Neural progenitor cell (in vitro differentiated cells): ENCODE measurements around the gene SFI1. TPM values are rescaled to one million over a fixed set of nuclear protein-coding genes. Genes with fewer than 3 reads are reported as not detected.
A peak's percentile ranks its signal among the peaks of the same experiment; 100 is the strongest.

Experiments
- DNase-seq: peaks from one replicate; pipeline ENCODE4 v3.0.0-alpha.2; 2016; ENCODE audit warnings: low spot score
- H2AFZ ChIP-seq: fragments of 200-600 bp; sonication (generic); replicated peaks from 2 replicates; pipeline ENCODE4 v1.6.1; 2016; ENCODE audit warnings: antibody characterized with exemption
- H3F3A ChIP-seq: fragments of 200-600 bp; sonication (generic); 2 replicates; pipeline ENCODE4 v1.6.1; 2016; ENCODE audit warnings: antibody characterized with exemption, low read depth
- H3K27ac ChIP-seq: fragments of 200-600 bp; sonication (generic); 2 replicates; pipeline ENCODE4 v1.5.1; 2016; ENCODE audit warnings: mild to moderate bottlenecking
- H3K27me3 ChIP-seq: fragments of 200-600 bp; sonication (generic); 2 replicates; pipeline ENCODE4 v1.6.1; 2016; ENCODE audit warnings: mild to moderate bottlenecking, moderate library complexity
- H3K36me3 ChIP-seq: fragments of 200-600 bp; sonication (generic); 2 replicates; pipeline ENCODE4 v1.5.1; 2016
- H3K4me1 ChIP-seq: fragments of 200-600 bp; sonication (generic); 2 replicates; pipeline ENCODE4 v1.6.1; 2016; ENCODE audit warnings: mixed run types
- H3K4me2 ChIP-seq: fragments of 200-600 bp; sonication (generic); 2 replicates; pipeline ENCODE4 v1.6.1; 2016
- H3K4me3 ChIP-seq: fragments of 200-600 bp; sonication (generic); 2 replicates; pipeline ENCODE4 v1.5.1; 2016
- H3K79me2 ChIP-seq: fragments of 200-600 bp; sonication (generic); 2 replicates; pipeline ENCODE4 v1.6.1; 2016; ENCODE audit warnings: low read depth
- H3K9ac ChIP-seq: fragments of 200-600 bp; sonication (generic); 2 replicates; pipeline ENCODE4 v1.6.1; 2016
- H3K9me3 ChIP-seq: fragments of 200-600 bp; sonication (generic); 2 replicates; pipeline ENCODE4 v1.5.1; 2016; ENCODE audit warnings: low read depth
- H4K20me1 ChIP-seq: fragments of 200-600 bp; sonication (generic); 2 replicates; pipeline ENCODE4 v1.6.1; 2016; ENCODE audit warnings: low read depth
- H3K27ac Mint-ChIP-seq: 3 replicates; pipeline ENCODE4 v1.8.0; 2021; ENCODE audit warnings: mixed read lengths
- H3K27me3 Mint-ChIP-seq: 2 replicates; pipeline ENCODE4 v1.8.0; 2022; ENCODE audit warnings: low read depth, mild to moderate bottlenecking, inconsistent platforms, moderate library complexity, mixed read lengths; ENCODE audit not compliant: insufficient read depth
- H3K36me3 Mint-ChIP-seq: 3 replicates; pipeline ENCODE4 v1.8.0; 2021; ENCODE audit warnings: mixed read lengths
- H3K4me1 Mint-ChIP-seq: 3 replicates; pipeline ENCODE4 v1.8.0; 2021; ENCODE audit warnings: mixed read lengths
- H3K4me3 Mint-ChIP-seq: 3 replicates; pipeline ENCODE4 v1.8.0; 2021; ENCODE audit warnings: mild to moderate bottlenecking, moderate library complexity, mixed read lengths
- H3K9me3 Mint-ChIP-seq: 3 replicates; pipeline ENCODE4 v1.8.0; 2020; ENCODE audit warnings: mixed read lengths
- EZH2 ChIP-seq: fragments of 200-600 bp; sonication (generic); IDR thresholded peaks from 2 replicates; pipeline ENCODE4 v1.6.1; 2017; ENCODE audit warnings: antibody characterized with exemption, mild to moderate bottlenecking, moderate library complexity
- EZH2phosphoT487 ChIP-seq: fragments of 200-600 bp; sonication (generic); IDR thresholded peaks from 2 replicates; pipeline ENCODE4 v1.6.1; 2017; ENCODE audit warnings: antibody characterized with exemption
- total RNA-seq: library from RNA; depleted of rRNA; stranded (reverse); fragments of >200 nt; gene quantifications from 2 replicates; pipeline ENCODE4 v1.2.3, GENCODE V29; 2015; ENCODE audit warnings: low replicate concordance
- TF ChIP-seq, protein P1 (sequence below): fragments of 200-600 bp; sonication (generic); IDR thresholded peaks from 2 replicates; pipeline ENCODE4 v1.5.1; 2017; ENCODE audit warnings: antibody characterized with exemption, mild to moderate bottlenecking

The SFI1 gene
- total RNA-seq, 1 donor from 2014 or later, result 25.0 TPM

DNA sequence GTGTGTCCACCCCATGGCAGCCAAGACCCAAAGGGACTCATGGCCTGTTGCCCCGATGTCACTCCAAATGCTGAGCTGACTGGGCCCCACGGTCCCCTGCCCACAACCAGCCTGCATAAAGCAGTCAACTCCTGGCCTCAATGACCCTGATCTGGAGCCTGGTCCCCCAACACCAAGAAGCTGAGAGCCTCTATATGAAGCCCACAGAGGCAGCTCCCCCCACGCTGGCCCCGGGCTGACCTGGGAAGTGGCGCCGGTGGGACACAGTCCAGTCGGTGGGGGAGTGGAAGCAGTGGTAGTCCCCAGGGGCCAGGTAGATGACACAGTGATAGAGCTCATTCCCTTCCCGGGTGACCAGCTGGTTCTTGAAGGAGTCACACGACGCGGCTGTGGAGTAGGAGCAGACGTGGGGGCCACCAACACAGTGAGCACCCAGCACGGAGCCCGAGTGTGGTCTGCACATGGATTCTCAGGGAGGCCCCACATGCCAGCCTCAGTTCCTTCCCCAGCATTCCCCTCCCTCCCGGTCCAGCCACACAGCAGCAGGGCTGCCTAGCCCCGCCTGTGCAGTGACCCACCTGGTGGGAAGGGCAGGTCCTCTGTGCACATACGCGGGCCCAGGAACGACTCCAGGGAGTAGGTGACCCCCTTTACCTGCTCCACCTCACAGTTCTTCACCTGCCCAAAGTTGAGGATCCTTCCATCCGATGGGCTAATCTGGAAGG, 124.6 kb downstream of the SFI1 start:
- Histone ChIP-seq H3K36me3 (no peaks in the 10 kb centered on the region), H3K9ac (no peak overlapping the region), H3K4me3 (no peak overlapping the region), H3K27ac (no peak overlapping the region), H3K4me2 (no peak overlapping the region), H3K4me1 (peaks cover 22% of the 10 kb centered on the region), H4K20me1 (peaks cover 28% of the 10 kb centered on the region), H3F3A (peaks cover 18% of the 10 kb centered on the region), H3K79me2 (peaks cover 31% of the 10 kb centered on the region), H3K9me3 (no peaks in the 10 kb centered on the region), H3K27me3 (no peaks in the 10 kb centered on the region), H2AFZ (no peak overlapping the region)
- no peaks in the 10 kb centered on the region for H3K9me3 Mint-ChIP-seq
- peaks cover 17% of the 10 kb centered on the region for H3K4me1 Mint-ChIP-seq
- TF ChIP-seq EZH2phosphoT487 (no peak), EZH2 (no peak)
- TF ChIP-seq, protein P1, sequence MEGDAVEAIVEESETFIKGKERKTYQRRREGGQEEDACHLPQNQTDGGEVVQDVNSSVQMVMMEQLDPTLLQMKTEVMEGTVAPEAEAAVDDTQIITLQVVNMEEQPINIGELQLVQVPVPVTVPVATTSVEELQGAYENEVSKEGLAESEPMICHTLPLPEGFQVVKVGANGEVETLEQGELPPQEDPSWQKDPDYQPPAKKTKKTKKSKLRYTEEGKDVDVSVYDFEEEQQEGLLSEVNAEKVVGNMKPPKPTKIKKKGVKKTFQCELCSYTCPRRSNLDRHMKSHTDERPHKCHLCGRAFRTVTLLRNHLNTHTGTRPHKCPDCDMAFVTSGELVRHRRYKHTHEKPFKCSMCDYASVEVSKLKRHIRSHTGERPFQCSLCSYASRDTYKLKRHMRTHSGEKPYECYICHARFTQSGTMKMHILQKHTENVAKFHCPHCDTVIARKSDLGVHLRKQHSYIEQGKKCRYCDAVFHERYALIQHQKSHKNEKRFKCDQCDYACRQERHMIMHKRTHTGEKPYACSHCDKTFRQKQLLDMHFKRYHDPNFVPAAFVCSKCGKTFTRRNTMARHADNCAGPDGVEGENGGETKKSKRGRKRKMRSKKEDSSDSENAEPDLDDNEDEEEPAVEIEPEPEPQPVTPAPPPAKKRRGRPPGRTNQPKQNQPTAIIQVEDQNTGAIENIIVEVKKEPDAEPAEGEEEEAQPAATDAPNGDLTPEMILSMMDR, result no peak
- H3K4me3 Mint-ChIP-seq, result no peak overlapping the region
- H3K36me3 Mint-ChIP-seq, result peaks cover 6% of the 10 kb centered on the region
- H3K27ac Mint-ChIP-seq, result no peak overlapping the region
- DNase-seq, result no peak
- H3K27me3 Mint-ChIP-seq, result peaks cover 14% of the 10 kb centered on the region

DNA sequence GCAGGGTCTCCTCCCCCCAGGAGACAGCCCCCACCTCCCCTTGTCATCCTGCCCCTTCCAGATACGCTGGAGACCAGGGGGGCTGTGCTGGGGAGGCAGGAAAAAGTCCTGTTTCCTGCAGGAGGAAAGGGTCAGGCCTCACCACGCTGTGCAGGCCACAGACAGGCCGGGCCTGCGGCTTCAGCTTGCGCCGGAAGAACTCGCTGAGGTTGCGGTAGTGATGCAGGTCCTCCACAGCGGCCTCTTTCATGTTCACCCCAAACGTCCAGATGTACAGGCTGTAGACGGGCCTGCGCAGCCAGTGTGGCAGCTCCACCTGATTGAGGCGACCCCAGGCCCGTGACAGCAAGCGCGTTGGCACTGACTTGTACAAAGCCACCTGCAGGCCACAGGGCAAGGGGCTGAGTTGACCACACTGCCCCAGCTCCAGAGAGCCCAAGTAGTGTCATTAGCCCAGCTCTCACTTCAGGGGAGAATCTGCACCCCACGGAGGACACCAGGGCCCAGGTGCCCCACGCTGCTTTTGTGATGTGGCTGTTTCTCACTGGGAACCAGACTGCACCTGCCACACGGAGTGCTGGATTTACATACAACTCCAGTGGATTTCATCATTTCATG, 125.3 kb downstream of the SFI1 start:
- Histone ChIP-seq H3K9me3 (no peaks in the 10 kb centered on the region), H3K4me2 (no peak overlapping the region), H3K4me1 (peaks cover 29% of the 10 kb centered on the region), H3F3A (peaks cover 25% of the 10 kb centered on the region), H2AFZ (no peak overlapping the region), H3K79me2 (peaks cover 38% of the 10 kb centered on the region), H3K4me3 (no peak overlapping the region), H3K9ac (no peak overlapping the region), H4K20me1 (peaks cover 35% of the 10 kb centered on the region), H3K27ac (no peak overlapping the region), H3K36me3 (no peaks in the 10 kb centered on the region), H3K27me3 (no peaks in the 10 kb centered on the region)
- H3K27me3 Mint-ChIP-seq, result peaks cover 14% of the 10 kb centered on the region
- TF ChIP-seq, protein P1, result no peak
- no peak for TF ChIP-seq EZH2
- no peak for TF ChIP-seq EZH2phosphoT487
- no peaks in the 10 kb centered on the region for H3K9me3 Mint-ChIP-seq
- no peak for DNase-seq
- H3K36me3 Mint-ChIP-seq, result peaks cover 6% of the 10 kb centered on the region
- peaks cover 23% of the 10 kb centered on the region for H3K4me1 Mint-ChIP-seq
- H3K27ac Mint-ChIP-seq, result peak overlapping the region; percentile 69
- H3K4me3 Mint-ChIP-seq, result no peak overlapping the region

DNA sequence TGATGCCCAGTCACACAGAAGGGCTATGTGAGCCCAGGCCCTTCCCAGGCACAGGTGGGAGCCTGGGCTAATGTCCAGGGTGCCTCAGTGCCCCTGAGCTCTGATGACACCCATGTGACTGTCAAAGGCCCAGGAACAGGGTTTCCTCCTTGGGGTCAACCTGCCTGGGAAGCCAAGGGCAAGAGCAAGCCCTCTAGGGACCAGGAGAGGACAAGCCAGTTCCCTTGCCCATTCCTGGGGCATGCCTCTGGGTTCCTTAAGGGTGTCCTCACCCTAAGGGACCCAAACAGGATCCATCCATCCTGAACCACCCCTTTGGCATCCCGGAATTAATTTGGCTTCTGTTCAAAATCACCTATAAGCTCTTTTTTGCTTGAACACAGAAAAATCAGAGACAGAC, 126.6 kb downstream of the SFI1 start:
- Histone ChIP-seq H3K4me2 (no peak overlapping the region), H3K4me3 (no peak overlapping the region), H4K20me1 (peaks cover 47% of the 10 kb centered on the region), H3K9ac (no peak overlapping the region), H3K27ac (no peak overlapping the region), H3K9me3 (no peaks in the 10 kb centered on the region), H3K4me1 (peaks cover 31% of the 10 kb centered on the region), H3K79me2 (peaks cover 50% of the 10 kb centered on the region), H3F3A (peaks cover 25% of the 10 kb centered on the region), H2AFZ (no peak overlapping the region), H3K36me3 (no peaks in the 10 kb centered on the region), H3K27me3 (no peaks in the 10 kb centered on the region)
- Mint-ChIP-seq H3K9me3 (no peaks in the 10 kb centered on the region), H3K36me3 (peaks cover 6% of the 10 kb centered on the region), H3K4me1 (peaks cover 31% of the 10 kb centered on the region), H3K27ac (no peak overlapping the region), H3K27me3 (peaks cover 13% of the 10 kb centered on the region), H3K4me3 (no peak overlapping the region)
- DNase-seq, result no peak
- TF ChIP-seq EZH2phosphoT487 (no peak), EZH2 (no peak)
- TF ChIP-seq, protein P1, result no peak
